Osteocyte (in vitro differentiated cells): ENCODE data around the gene STMN3. TPM values are rescaled to one million over a fixed set of nuclear protein-coding genes. Genes with fewer than 3 reads are reported as not detected.

ENCODE experiments used
- DNase-seq: peaks from one replicate; pipeline ENCODE4 v3.0.0; 2021; ENCODE audit warnings: mixed read lengths; ENCODE audit not compliant: unreplicated experiment; ENCODE audit errors: extremely low spot score
- H3K27ac Mint-ChIP-seq: one replicate; pipeline ENCODE4 v1.8.0; 2021; ENCODE audit warnings: mild to moderate bottlenecking, mixed read lengths; ENCODE audit not compliant: unreplicated experiment
- H3K27me3 Mint-ChIP-seq: one replicate; pipeline ENCODE4 v1.8.0; 2021; ENCODE audit warnings: mixed read lengths; ENCODE audit not compliant: unreplicated experiment
- H3K36me3 Mint-ChIP-seq: one replicate; pipeline ENCODE4 v1.8.0; 2021; ENCODE audit warnings: mixed read lengths; ENCODE audit not compliant: unreplicated experiment
- H3K4me1 Mint-ChIP-seq: one replicate; pipeline ENCODE4 v1.8.0; 2021; ENCODE audit warnings: mixed read lengths; ENCODE audit not compliant: unreplicated experiment
- H3K4me3 Mint-ChIP-seq: one replicate; pipeline ENCODE4 v1.8.0; 2021; ENCODE audit warnings: mild to moderate bottlenecking, moderate library complexity, mixed read lengths; ENCODE audit not compliant: unreplicated experiment
- H3K9me3 Mint-ChIP-seq: one replicate; pipeline ENCODE4 v1.8.0; 2021; ENCODE audit warnings: mixed read lengths; ENCODE audit not compliant: unreplicated experiment
- total RNA-seq: library from RNA; stranded (reverse); gene quantifications from 2 replicates; pipeline ENCODE4 v1.2.1, GENCODE V29; 2021
- TF ChIP-seq, protein P1 (sequence below): fragments of 200-600 bp; sonication (generic); IDR thresholded peaks from 2 replicates; pipeline ENCODE4 v1.5.0; 2021; ENCODE audit warnings: antibody characterized with exemption, mild to moderate bottlenecking, moderate library complexity

The STMN3 gene
- total RNA-seq, 1 donor from 2014 or later: 33.2 TPM

DNA sequence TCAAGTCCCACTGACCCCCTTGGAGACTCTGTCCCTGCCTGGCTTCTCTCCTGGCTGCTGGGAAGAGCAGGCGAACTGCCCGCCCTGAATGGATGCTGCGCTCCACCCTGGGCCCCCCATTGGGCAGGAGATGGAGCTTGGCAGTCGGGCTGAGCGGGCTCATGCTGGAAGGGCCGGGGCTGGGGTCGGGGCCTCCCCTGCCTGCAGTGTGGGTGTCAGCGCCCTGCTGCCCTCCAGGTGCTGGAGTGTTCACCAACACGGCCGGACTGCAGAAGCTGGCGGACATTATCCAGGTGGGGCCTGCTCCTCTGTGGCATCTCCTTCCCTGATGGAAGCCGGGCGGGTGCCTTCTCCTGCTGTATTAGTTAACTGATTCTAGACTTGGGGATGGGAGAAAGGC lies 27.2 kb upstream of the STMN3 start:
- Mint-ChIP-seq H3K27ac (no peak overlapping the region), H3K27me3 (no peaks in the 10 kb centered on the region), H3K4me3 (no peak overlapping the region), H3K36me3 (peaks cover 16% of the 10 kb centered on the region), H3K4me1 (peaks cover 30% of the 10 kb centered on the region), H3K9me3 (no peaks in the 10 kb centered on the region)
- DNase-seq: no peak
- TF ChIP-seq, protein P1, sequence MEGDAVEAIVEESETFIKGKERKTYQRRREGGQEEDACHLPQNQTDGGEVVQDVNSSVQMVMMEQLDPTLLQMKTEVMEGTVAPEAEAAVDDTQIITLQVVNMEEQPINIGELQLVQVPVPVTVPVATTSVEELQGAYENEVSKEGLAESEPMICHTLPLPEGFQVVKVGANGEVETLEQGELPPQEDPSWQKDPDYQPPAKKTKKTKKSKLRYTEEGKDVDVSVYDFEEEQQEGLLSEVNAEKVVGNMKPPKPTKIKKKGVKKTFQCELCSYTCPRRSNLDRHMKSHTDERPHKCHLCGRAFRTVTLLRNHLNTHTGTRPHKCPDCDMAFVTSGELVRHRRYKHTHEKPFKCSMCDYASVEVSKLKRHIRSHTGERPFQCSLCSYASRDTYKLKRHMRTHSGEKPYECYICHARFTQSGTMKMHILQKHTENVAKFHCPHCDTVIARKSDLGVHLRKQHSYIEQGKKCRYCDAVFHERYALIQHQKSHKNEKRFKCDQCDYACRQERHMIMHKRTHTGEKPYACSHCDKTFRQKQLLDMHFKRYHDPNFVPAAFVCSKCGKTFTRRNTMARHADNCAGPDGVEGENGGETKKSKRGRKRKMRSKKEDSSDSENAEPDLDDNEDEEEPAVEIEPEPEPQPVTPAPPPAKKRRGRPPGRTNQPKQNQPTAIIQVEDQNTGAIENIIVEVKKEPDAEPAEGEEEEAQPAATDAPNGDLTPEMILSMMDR: no peak

DNA sequence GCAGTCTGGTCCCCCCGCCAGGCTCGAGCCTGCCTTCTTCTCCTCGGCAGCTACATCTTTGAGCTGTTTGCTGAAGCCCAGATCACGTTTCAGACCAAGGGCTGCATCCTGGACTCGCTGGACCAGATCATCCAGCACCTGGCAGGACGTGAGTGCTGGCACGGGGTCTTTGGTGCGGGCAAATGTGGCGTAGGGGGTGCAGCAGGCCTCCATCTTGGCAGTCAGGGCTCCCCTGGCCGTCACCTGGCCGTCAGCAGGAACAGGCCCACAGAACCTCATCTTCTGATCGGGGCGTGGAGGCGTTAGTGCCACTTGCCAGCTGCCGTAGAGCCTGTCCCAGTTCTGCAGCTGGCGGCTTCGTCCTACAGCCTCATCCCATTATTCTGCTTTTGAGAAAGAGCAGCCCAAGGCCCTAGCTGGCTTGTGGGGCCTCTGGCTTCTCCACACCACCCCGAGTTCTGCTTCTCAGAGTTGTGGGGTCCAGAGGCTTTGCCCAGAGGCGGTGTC lies 26.6 kb upstream of the STMN3 start:
- TF ChIP-seq, protein P1: no peak
- H3K4me3 Mint-ChIP-seq: no peak overlapping the region
- no peaks in the 10 kb centered on the region for H3K9me3 Mint-ChIP-seq
- peaks cover 16% of the 10 kb centered on the region for H3K36me3 Mint-ChIP-seq
- no peaks in the 10 kb centered on the region for H3K27me3 Mint-ChIP-seq
- no peak overlapping the region for H3K27ac Mint-ChIP-seq
- DNase-seq: no peak
- peaks cover 27% of the 10 kb centered on the region for H3K4me1 Mint-ChIP-seq

DNA sequence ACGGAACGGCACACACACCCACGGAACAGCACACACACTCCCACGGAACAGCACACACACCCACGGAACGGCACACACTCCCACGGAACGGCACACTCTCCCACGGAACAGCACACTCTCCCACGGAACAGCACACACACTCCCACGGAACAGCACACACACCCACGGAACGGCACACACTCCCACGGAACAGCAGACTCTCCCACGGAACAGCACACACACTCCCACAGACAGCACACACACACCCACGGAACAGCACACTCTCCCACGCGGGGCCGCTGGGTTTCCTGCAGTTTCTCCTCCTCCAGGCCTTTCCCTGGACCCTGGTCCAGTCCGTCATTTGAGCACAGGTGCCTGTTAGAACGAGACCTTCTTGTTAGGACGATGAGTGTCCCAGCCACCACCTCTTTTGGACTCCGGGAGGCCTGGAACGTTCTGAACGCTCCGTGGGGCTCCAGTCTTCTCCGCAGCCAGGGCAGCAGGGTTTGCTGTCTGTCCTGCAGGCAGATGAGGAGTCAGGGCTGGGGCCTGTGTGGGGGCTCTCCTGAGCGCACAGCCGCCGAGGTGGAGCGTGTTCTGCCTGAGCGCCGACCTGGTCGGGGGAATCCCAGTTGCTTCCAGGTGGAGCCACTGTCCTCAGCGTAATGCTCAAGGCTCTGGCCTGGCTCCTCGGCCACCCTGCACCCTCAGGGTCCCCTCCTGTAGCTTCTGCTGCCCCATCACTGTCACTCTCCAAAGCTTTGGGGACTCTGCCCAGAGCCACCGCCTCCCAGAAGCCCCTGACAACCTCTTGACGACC lies 25.6 kb upstream of the STMN3 start:
- Mint-ChIP-seq H3K27ac (no peak overlapping the region), H3K4me1 (peaks cover 21% of the 10 kb centered on the region), H3K9me3 (no peaks in the 10 kb centered on the region), H3K27me3 (no peaks in the 10 kb centered on the region), H3K4me3 (no peak overlapping the region), H3K36me3 (peaks cover 16% of the 10 kb centered on the region)
- TF ChIP-seq, protein P1: no peak
- DNase-seq: no peak

DNA sequence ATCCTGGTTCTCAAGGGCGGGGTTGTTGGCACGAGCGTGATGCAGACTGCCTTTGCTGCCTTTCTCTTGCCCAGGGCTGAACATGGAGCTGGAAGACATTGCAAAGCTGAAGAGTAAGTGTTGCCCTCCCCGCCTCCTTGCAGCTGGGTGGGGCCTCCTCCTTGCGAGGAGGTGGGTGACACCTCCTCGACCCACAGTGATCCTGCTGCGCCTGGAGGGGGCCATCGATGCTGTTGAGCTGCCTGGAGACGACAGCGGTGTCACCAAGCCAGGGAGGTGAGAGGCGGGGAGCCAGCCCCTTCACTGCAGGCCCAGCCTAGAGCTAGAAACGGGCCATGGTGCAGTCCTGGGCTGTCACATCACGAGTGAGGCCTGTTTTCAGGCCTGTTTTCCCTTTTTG lies 24.8 kb upstream of the STMN3 start:
- H3K4me1 Mint-ChIP-seq: peaks cover 13% of the 10 kb centered on the region
- peaks cover 16% of the 10 kb centered on the region for H3K36me3 Mint-ChIP-seq
- H3K4me3 Mint-ChIP-seq: no peak overlapping the region
- TF ChIP-seq, protein P1: no peak
- DNase-seq: no peak
- H3K27ac Mint-ChIP-seq: no peak overlapping the region
- H3K9me3 Mint-ChIP-seq: no peaks in the 10 kb centered on the region
- no peaks in the 10 kb centered on the region for H3K27me3 Mint-ChIP-seq

DNA sequence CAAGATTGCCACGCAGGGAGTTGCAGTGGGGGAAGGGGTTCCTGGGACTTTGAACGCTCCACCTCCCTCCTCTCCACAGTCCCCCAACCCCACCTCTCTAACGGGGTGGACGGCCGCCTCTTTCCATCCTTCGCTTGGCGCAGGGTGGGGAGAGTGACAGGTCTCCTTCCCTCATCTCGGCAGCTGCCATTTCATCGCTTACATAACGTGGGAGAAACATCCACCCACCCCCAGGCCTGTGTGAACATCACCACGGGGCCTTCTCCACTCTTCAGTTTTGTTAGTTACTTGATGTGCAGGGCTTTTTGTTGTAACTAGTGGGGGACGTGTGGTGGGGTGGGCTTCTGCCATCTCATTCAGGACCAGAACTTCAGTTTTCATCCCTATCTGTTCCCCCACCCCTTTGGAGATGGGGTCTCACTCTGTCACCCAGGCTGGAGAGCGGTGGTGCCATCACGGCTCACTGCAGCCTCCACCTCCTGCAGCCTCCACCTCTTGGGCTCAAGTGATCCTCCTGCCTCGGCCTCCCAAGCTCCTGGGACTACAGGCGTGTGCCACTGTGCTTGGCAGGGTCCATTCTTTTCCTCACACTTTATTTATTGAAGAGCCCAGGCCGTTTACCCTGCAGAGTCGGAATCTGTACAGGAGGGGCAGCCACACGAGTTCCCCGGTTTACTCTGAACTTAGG lies 22.6 kb upstream of the STMN3 start:
- H3K4me1 Mint-ChIP-seq: no peaks in the 10 kb centered on the region
- TF ChIP-seq, protein P1: no peak
- no peaks in the 10 kb centered on the region for H3K27me3 Mint-ChIP-seq
- H3K4me3 Mint-ChIP-seq: no peak overlapping the region
- no peak for DNase-seq
- peaks cover 16% of the 10 kb centered on the region for H3K36me3 Mint-ChIP-seq
- H3K27ac Mint-ChIP-seq: no peak overlapping the region
- H3K9me3 Mint-ChIP-seq: no peaks in the 10 kb centered on the region
